Measurements from ENCODE around the gene CALML3. TPM values are rescaled to one million over a fixed set of nuclear protein-coding genes. Genes with fewer than 3 reads are reported as not detected.
A peak's percentile ranks its signal among the peaks of the same experiment; 100 is the strongest.

Gene CALML3
- total RNA-seq, 4 donors from 2014 or later: 196 to 799 (median 315) TPM

DNA sequence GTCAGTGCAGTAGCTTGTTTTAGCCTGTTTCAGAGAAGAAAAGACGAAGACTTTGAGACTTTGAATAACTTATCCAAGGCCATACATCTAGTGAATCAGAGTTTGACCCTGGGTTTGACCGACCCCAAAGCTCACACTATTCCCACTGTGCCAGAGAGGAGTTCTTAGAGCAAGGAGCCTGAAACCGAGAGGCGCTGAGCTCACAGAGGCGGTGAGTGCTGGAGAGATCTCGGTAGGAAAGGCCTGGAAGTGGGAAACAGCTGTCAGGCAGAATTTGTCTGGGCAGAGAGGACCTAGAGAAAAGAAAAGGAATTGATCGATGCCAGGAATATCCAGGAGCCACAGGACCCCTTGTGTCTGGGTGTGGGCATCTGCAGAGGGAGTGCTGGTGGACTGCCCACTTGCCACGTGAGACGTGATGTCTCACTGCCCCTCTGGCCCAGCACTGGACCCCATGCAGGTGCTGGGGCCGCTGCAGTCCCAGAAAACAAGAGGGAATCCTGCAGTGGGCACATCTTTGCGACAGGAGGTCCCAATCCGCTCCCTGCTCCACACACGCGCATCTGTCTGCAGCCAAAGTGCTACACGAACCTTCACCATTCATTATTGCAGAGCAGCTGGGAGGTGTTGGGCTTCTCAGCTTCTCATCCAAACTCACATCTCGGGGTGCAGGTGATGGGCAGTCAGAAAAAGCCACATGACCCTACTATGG lies 6.2 kb downstream of the CALML3 start:
- H3K27ac ChIP-seq: peak overlapping the region; percentile 39 to 93 (median 80)
- H3K27me3 ChIP-seq: no peaks in the 10 kb centered on the region
- no peak overlapping the region for H3K4me3 ChIP-seq
- intact Hi-C loops (cut with DNase I): no loop called here
- peaks cover 28 to 92% (median 51%) of the 10 kb centered on the region in 3 donors for H3K4me1 ChIP-seq
- WGBS, 2 donors: 70 to 73% methylated on average over 16 of the region's 16 CpGs
- H3K36me3 ChIP-seq: no peaks in the 10 kb centered on the region
- no peak for DNase-seq
- H3K9me3 ChIP-seq: no peaks in the 10 kb centered on the region
- TF ChIP-seq CTCF (IDR thresholded peaks at IDR 0.05) (no peak), POLR2A (IDR thresholded peaks at IDR 0.05) (no peak)

DNA sequence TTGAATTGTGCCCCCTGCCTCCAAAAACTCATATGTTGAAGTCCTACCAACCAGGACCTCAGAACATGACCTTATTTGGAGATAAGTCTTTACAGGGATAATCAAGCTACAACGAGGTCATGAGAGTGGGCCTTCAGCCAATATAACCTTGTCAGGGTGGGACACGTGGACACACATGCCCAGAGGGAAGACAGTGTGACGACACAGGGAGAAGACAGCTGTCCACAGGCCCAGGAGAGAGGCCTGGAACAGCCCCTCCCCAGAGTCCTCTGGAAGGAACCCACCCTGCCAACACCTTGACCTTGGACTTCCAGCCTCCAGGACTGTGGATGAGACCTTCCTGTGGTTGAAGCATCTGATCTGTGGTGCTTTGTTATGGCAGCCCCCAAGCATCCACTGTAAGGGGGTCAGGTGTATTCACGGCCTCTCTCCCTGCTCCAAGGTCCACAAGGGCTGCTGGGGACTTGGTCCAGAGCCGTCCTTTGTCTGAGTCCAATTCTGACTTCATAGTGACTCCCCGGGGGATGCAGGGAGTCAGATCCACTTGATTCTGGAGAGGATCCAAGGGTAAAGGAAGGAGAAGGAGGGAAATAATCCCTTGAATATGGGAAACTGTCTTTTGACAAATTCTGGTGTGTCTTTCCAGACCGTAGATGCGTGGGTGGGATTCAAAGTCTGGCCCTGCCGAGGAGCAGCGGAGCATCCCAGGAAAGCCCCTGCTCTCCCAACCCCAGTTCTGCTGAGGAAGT lies 7.0 kb downstream of the CALML3 start:
- 40 to 48% methylated on average over 5 to 9 of the region's 10 CpGs for WGBS, 2 donors
- Histone ChIP-seq H3K4me3 (no peak overlapping the region), H3K27ac (peak overlapping the region in 3 of 4 donors; percentile 66 to 93 (median 93)), H3K9me3 (no peaks in the 10 kb centered on the region), H3K4me1 (peaks cover 28 to 86% (median 51%) of the 10 kb centered on the region in 3 donors), H3K36me3 (no peaks in the 10 kb centered on the region), H3K27me3 (no peaks in the 10 kb centered on the region)
- TF ChIP-seq CTCF (IDR thresholded peaks at IDR 0.05) (no peak), POLR2A (IDR thresholded peaks at IDR 0.05) (no peak)
- no peak for DNase-seq
- intact Hi-C loops (cut with DNase I): no loop called here

- H3K4me3 ChIP-seq: no peak overlapping the region
- H3K4me1 ChIP-seq: peaks cover 26 to 80% (median 46%) of the 10 kb centered on the region in 3 donors
- H3K27me3 ChIP-seq: no peaks in the 10 kb centered on the region
- intact Hi-C loops (cut with DNase I): no loop called here
- no peak for DNase-seq
- H3K27ac ChIP-seq: peak overlapping the region in 3 of 4 donors; percentile 66 to 93 (median 93)
- TF ChIP-seq POLR2A (IDR thresholded peaks at IDR 0.05): no peak
- TF ChIP-seq CTCF (IDR thresholded peaks at IDR 0.05): no peak
- H3K9me3 ChIP-seq: no peaks in the 10 kb centered on the region
- WGBS, 2 donors: 31 to 51% methylated on average over 3 to 10 of the region's 10 CpGs
- no peaks in the 10 kb centered on the region for H3K36me3 ChIP-seq
Measured at GRCh38 chr10:5532307-5532605, 7.5 kb downstream of the CALML3 start.

DNA sequence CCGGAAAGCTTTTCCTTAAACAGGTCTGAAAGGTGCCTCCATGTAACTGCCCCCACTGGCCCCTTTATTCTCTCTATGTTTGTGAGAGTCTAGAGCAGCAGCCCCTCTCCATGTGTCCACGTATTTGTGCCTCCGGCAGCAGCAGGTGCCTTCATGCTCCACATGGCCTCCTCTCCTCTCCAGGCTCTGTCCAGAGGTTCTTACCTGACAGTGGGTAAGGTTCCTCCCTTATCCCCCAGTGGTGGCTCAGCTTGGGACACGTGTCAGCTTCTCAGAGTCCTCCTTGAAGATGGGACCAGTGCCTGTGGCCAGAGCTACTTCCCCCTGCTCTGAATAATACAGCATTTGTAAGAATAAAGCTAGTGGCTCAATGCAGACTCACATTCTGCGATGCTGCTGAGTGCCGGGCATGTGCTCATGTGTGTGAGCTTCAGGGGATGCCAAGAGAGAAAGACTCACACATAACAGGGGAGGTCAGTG lies 7.9 kb downstream of the CALML3 start:
- Histone ChIP-seq H3K27ac (peak overlapping the region in 3 of 4 donors; percentile 22 to 93 (median 93)), H3K9me3 (no peaks in the 10 kb centered on the region), H3K4me1 (peaks cover 23 to 77% (median 48%) of the 10 kb centered on the region in 3 donors), H3K4me3 (no peak overlapping the region), H3K36me3 (no peaks in the 10 kb centered on the region), H3K27me3 (no peaks in the 10 kb centered on the region)
- intact Hi-C loops (cut with DNase I): no loop called here
- WGBS, 2 donors: 59 to 83% methylated on average over 4 to 5 of the region's 6 CpGs
- TF ChIP-seq CTCF (IDR thresholded peaks at IDR 0.05): no peak
- no peak for TF ChIP-seq POLR2A (IDR thresholded peaks at IDR 0.05)
- no peak for DNase-seq

GRCh38 chr10:5533098-5533731 lies 8.5 kb downstream of the CALML3 start:
- intact Hi-C loops (cut with DNase I): no loop called here
- Histone ChIP-seq H3K9me3 (no peaks in the 10 kb centered on the region), H3K27ac (peak overlapping the region in 1 of 4 donors; percentile 22), H3K36me3 (no peaks in the 10 kb centered on the region), H3K4me3 (no peak overlapping the region), H3K27me3 (no peaks in the 10 kb centered on the region), H3K4me1 (peaks cover 26 to 77% (median 53%) of the 10 kb centered on the region in 3 donors)
- 84 to 87% methylated on average over 19 to 21 of the region's 21 CpGs for WGBS, 2 donors
- TF ChIP-seq CTCF (IDR thresholded peaks at IDR 0.05): no peak
- no peak for TF ChIP-seq POLR2A (IDR thresholded peaks at IDR 0.05)
- DNase-seq: no peak
